GM19455 (cell line): ENCODE results near the gene ZNF267.
"Not testable (repeated sequence)": the region's sequence is repeated elsewhere in the genome, so short reads cannot be mapped to it uniquely, and the experiment has no call there.

Experiments
- ATAC-seq: cut with Tn5 transposase; IDR thresholded peaks from one replicate; pipeline ENCODE4 v1.9.1; 2021; ENCODE audit not compliant: unreplicated experiment

Gene ZNF267

GRCh38 chr16:31873556-31874365, at the start of gene ZNF267:
Gene ZNF267, plus strand, starts transcription at chr16:31873807. Its CDS starts 160 bp downstream, at chr16:31873967.
- ATAC-seq: peak; percentile 55

GRCh38 chr16:31833047-31833446, 40.6 kb upstream of the ZNF267 start:
- ATAC-seq: no peak

GRCh38 chr16:31836396-31836795, 37.2 kb upstream of the ZNF267 start:
- not testable (repeated sequence) for ATAC-seq

- no peak for ATAC-seq
These were observed 30.7 kb upstream of the ZNF267 start for GRCh38 chr16:31842864-31843263.

GRCh38 chr16:31848572-31848971, 25.0 kb upstream of the ZNF267 start:
- ATAC-seq: not testable (repeated sequence)

GRCh38 chr16:31853291-31853690, 20.3 kb upstream of the ZNF267 start:
- no peak for ATAC-seq

GRCh38 chr16:31860508-31860907, 13.1 kb upstream of the ZNF267 start:
- ATAC-seq: no peak

- ATAC-seq: no peak
These were observed 12.2 kb upstream of the ZNF267 start for GRCh38 chr16:31861455-31861854.

- no peak for ATAC-seq
These were observed 10.8 kb upstream of the ZNF267 start for GRCh38 chr16:31862761-31863160.

- no peak for ATAC-seq
These were observed 5.4 kb upstream of the ZNF267 start for GRCh38 chr16:31868164-31868563.

- ATAC-seq: peak; percentile 48
These were observed 4.9 kb upstream of the ZNF267 start for GRCh38 chr16:31868691-31869167.

- ATAC-seq: no peak
These were observed 4.0 kb upstream of the ZNF267 start for GRCh38 chr16:31869511-31870201.

- no peak for ATAC-seq
These were observed 2.8 kb upstream of the ZNF267 start for GRCh38 chr16:31870809-31871208.

- ATAC-seq: no peak
These were observed 2.1 kb upstream of the ZNF267 start for GRCh38 chr16:31871510-31871909.

GRCh38 chr16:31872201-31872600, 1.4 kb upstream of the ZNF267 start:
- no peak for ATAC-seq

- ATAC-seq: no peak
These were observed 932 bp downstream of the ZNF267 start for GRCh38 chr16:31874366-31875111.

GRCh38 chr16:31875112-31875803, 1.7 kb downstream of the ZNF267 start:
- ATAC-seq: no peak

GRCh38 chr16:31875928-31876547, 2.4 kb downstream of the ZNF267 start:
- no peak for ATAC-seq

GRCh38 chr16:31876951-31877828, 3.6 kb downstream of the ZNF267 start:
- ATAC-seq: peak; percentile 45
